Ectodermal cell (in vitro differentiated cells): ENCODE measurements around the gene PCID2.

Source experiments
- H3K27ac ChIP-seq: 2 replicates; pipeline ENCODE4 v1.7.0; 2013; ENCODE audit warnings: mild to moderate bottlenecking, low read depth, low read length; ENCODE audit not compliant: insufficient read depth, poor library complexity, severe bottlenecking
- H3K27me3 ChIP-seq: 2 replicates; pipeline ENCODE4 v1.7.0; 2013; ENCODE audit warnings: mild to moderate bottlenecking, low read length; ENCODE audit not compliant: insufficient read depth, control insufficient read depth, poor library complexity, severe bottlenecking
- H3K36me3 ChIP-seq: one replicate; pipeline ENCODE4 v1.7.0; 2013; ENCODE audit warnings: low read length; ENCODE audit not compliant: control insufficient read depth, insufficient read depth
- H3K4me1 ChIP-seq: one replicate; pipeline ENCODE4 v1.7.0; 2013; ENCODE audit warnings: low read length; ENCODE audit not compliant: control insufficient read depth, insufficient read depth
- H3K4me3 ChIP-seq: 2 replicates; pipeline ENCODE4 v1.7.0; 2013; ENCODE audit warnings: low read depth, low read length, control low read depth; ENCODE audit not compliant: insufficient read depth
- H3K9me3 ChIP-seq: 2 replicates; pipeline ENCODE4 v1.7.0; 2013; ENCODE audit warnings: mild to moderate bottlenecking, low read length, moderate library complexity; ENCODE audit not compliant: control insufficient read depth
- WGBS, 2 experiments: methylation state at CpG; one replicate each; pipeline ENCODE4 v1.1.7; 2013; ENCODE audit warnings: missing lambda C conversion rate in 2 of 2; 5-methylcytosine and 5-hydroxymethylcytosine counted together

The PCID2 gene

GRCh38 chr13:113143466-113144254 is 64.8 kb downstream of the PCID2 start:
- Histone ChIP-seq H3K36me3 (no peaks in the 10 kb centered on the region), H3K4me3 (no peak overlapping the region), H3K4me1 (peaks cover 5% of the 10 kb centered on the region), H3K9me3 (no peaks in the 10 kb centered on the region), H3K27ac (no peak overlapping the region), H3K27me3 (no peaks in the 10 kb centered on the region)
- WGBS, 2 experiments = 90 to 91% methylated on average over 39 of the region's 39 CpGs

GRCh38 chr13:113142876-113143275 is 65.6 kb downstream of the PCID2 start:
- Histone ChIP-seq H3K4me3 (no peak overlapping the region), H3K27me3 (no peaks in the 10 kb centered on the region), H3K27ac (no peak overlapping the region), H3K4me1 (peaks cover 7% of the 10 kb centered on the region), H3K36me3 (no peaks in the 10 kb centered on the region), H3K9me3 (no peaks in the 10 kb centered on the region)
- WGBS, 2 experiments = 94 to 95% methylated on average over 7 of the region's 7 CpGs

GRCh38 chr13:113141601-113141970 is 66.9 kb downstream of the PCID2 start:
- no peak overlapping the region for H3K4me3 ChIP-seq
- peaks cover 12% of the 10 kb centered on the region for H3K4me1 ChIP-seq
- WGBS, 2 experiments = 93 to 94% methylated on average over 18 of the region's 18 CpGs
- H3K27ac ChIP-seq = no peak overlapping the region
- H3K36me3 ChIP-seq = no peaks in the 10 kb centered on the region
- no peaks in the 10 kb centered on the region for H3K9me3 ChIP-seq
- no peaks in the 10 kb centered on the region for H3K27me3 ChIP-seq

DNA sequence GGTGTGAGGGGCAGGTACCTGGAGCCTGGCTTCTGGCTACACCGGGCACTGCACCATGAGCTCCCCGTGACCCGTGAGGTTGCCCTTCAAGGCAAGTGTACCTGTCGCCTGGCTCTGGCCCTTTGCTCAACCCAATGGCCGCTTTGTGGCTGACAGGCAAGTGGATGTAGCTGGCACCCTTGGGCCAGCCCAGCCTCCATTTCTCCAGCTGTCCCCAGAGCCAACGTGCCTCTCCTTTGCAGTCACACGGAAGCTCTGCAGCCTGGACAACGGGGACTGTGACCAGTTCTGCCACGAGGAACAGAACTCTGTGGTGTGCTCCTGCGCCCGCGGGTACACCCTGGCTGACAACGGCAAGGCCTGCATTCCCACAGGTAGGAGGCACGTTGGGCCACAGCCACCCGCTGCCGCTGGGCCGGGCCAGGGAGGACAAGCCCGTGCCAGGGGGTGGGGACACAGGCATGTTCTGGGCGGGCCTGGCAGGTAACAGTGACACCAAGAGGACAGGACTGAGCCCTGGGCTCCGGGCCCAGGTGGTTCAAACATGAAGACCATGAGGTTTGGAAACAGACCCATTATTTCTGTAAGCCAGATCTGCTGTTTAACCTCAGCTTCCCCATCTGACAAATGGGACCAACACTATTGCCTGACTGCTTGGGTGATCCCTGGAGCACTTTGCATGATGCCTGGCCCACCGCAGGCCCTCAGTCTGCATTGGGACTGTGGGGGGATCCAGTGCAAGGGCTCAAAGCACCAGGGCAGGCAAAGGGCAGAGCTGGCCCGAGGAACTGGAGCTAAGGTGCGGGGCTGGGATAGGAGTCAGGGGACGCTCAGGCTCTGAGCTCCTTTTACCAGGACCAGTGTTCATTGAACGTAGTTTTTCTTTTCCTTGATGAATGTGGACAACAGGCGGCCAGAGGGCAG is 67.5 kb downstream of the PCID2 start:
- H3K4me1 ChIP-seq = peaks cover 12% of the 10 kb centered on the region
- no peaks in the 10 kb centered on the region for H3K27me3 ChIP-seq
- no peak overlapping the region for H3K27ac ChIP-seq
- no peaks in the 10 kb centered on the region for H3K36me3 ChIP-seq
- 94 to 95% methylated on average over 26 of the region's 26 CpGs for WGBS, 2 experiments
- no peak overlapping the region for H3K4me3 ChIP-seq
- H3K9me3 ChIP-seq = no peaks in the 10 kb centered on the region

GRCh38 chr13:113139577-113139976 is 68.9 kb downstream of the PCID2 start:
- Histone ChIP-seq H3K4me1 (peaks cover 12% of the 10 kb centered on the region), H3K27ac (no peak overlapping the region), H3K4me3 (no peak overlapping the region), H3K27me3 (no peaks in the 10 kb centered on the region), H3K9me3 (no peaks in the 10 kb centered on the region), H3K36me3 (no peaks in the 10 kb centered on the region)
- 90 to 95% methylated on average over 5 of the region's 5 CpGs for WGBS, 2 experiments

DNA sequence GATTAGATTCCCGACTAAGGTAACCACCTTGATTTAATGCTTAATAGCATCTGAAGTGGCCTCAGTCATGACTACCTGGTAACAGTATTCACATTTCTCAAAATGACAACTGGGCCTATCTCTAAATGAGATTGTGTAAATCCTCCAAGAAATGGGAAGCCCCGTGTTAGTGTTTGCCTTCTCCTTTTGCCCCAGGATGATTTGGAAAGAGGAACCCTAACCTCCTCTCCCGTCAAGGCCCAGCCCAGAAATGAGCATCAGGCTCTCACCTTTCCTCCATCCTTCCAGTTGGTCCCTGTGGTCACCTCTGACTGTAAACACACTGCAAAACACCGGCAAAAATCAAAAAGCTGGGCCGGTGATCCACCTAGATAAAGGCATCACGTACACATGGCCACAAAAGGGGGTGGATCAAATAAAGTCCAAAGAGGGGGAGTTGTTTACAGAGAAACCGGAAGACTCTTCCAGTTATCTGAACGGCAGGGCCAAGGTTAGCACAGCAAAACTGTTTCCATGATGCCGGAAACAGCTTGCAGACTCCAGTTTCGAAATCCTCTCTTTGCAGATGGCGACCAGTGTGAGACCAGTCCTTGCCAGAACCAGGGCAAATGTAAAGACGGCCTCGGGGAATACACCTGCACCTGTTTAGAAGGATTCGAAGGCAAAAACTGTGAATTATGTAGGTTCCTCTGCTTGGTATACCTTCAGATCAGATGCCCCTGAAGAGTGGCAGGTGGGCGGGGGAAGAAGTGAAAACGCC is 69.5 kb downstream of the PCID2 start:
- no peak overlapping the region for H3K27ac ChIP-seq
- H3K4me3 ChIP-seq = no peak overlapping the region
- no peaks in the 10 kb centered on the region for H3K36me3 ChIP-seq
- H3K4me1 ChIP-seq = peaks cover 11% of the 10 kb centered on the region
- 93 to 96% methylated on average over 16 of the region's 16 CpGs for WGBS, 2 experiments
- no peaks in the 10 kb centered on the region for H3K27me3 ChIP-seq
- no peaks in the 10 kb centered on the region for H3K9me3 ChIP-seq

GRCh38 chr13:113137691-113138298 is 70.7 kb downstream of the PCID2 start:
- H3K27ac ChIP-seq = no peak overlapping the region
- no peaks in the 10 kb centered on the region for H3K27me3 ChIP-seq
- H3K4me3 ChIP-seq = no peak overlapping the region
- H3K9me3 ChIP-seq = no peaks in the 10 kb centered on the region
- peaks cover 7% of the 10 kb centered on the region for H3K4me1 ChIP-seq
- no peaks in the 10 kb centered on the region for H3K36me3 ChIP-seq
- WGBS, 2 experiments = 57 to 58% methylated on average over 11 of the region's 11 CpGs

DNA sequence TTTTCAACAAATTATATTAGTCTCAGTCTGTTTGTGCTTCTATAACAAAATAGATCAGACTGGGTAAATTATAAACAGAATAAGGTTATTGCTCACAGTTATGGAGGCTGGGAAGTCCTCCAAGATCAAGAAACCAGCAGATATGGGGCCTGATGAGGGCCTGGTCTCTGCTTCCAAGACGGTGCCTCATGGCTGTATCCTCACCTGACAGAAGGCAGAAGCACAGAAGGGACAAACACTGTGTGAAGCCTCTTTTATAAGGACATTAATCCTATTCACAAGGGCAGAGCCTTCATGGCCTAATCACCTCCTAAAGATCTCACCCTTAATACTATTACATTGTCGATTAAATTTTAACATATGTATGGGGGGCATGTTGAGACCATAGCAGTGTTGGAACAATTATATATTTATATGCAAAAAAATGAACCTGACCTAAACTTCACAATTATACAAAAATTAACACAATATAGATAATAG is 73.1 kb downstream of the PCID2 start:
- peaks cover 7% of the 10 kb centered on the region for H3K4me1 ChIP-seq
- H3K4me3 ChIP-seq = no peak overlapping the region
- H3K27me3 ChIP-seq = no peaks in the 10 kb centered on the region
- no peaks in the 10 kb centered on the region for H3K36me3 ChIP-seq
- 45 to 54% methylated on average over 1 of the region's 2 CpGs for WGBS, 2 experiments
- no peak overlapping the region for H3K27ac ChIP-seq
- no peaks in the 10 kb centered on the region for H3K9me3 ChIP-seq

GRCh38 chr13:113129921-113130750 is 78.3 kb downstream of the PCID2 start:
- H3K9me3 ChIP-seq = no peaks in the 10 kb centered on the region
- H3K27ac ChIP-seq = no peak overlapping the region
- H3K4me3 ChIP-seq = no peak overlapping the region
- H3K4me1 ChIP-seq = no peaks in the 10 kb centered on the region
- no peaks in the 10 kb centered on the region for H3K36me3 ChIP-seq
- 94 to 95% methylated on average over 60 of the region's 60 CpGs for WGBS, 2 experiments
- no peaks in the 10 kb centered on the region for H3K27me3 ChIP-seq
